ENCODE results near the gene AK3.

GRCh38 chr9:4662108-4662988 is 78.7 kb downstream of the AK3 start, which contains the start of gene PLPP6:
- TF ChIP-seq BHLHE40 (IDR thresholded peaks at IDR 0.05; ENCODE audit: borderline replicate concordance) (no peak), SUZ12 (IDR thresholded peaks at IDR 0.05) (no peak)

All from HEK293T (cell line).